NCI-H524 treated with DMSO at 0.1 percent for 48 hours (cell line): ENCODE results near the gene KPNB1.

ENCODE experiments used
- DNase-seq: peaks from one replicate; lab custom pipeline; 2025; lab: John Stamatoyannopoulos, UW

KPNB1 gene

GRCh38 chr17:47711366-47712099 is 61.8 kb downstream of the KPNB1 start:
- DNase-seq: no peak

- DNase-seq: no peak
Measured at GRCh38 chr17:47712330-47713023, 62.8 kb downstream of the KPNB1 start.

DNA sequence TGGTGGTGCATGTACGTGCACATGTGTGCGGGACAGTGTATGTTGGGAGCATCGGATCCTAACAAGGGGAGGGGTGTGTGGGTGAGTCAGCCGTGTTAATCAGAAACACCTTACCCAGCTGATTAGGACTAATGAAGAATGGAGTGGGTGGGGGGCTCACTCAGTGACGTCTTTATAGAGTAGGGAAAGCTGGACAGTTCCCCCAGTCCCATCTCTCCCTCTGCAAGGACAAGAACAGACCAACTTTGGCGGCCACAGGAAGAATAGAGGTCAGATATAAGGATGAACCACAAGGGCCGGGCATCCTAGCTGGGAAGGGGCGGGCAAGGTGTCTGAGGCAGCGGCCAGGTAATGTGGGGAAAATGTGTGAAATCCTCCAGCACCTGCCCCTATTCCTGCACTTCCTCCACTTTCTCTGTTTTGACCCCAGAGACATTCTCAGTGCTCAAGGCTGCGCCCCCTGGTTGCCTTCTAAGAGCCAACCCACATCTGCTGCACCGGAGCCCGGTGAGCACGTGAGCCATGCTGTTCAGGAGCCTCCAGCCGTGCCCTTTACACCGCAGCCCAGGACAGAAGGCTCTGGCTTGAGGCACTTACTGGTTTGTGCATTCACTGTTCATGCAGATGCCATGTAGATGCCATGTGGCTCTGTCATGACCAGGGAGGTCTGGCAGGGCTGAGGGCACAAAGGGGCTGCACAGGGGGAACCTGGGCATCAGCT is 64.4 kb downstream of the KPNB1 start:
- no peak for DNase-seq

- DNase-seq: no peak
Measured at GRCh38 chr17:47714773-47715396, 65.2 kb downstream of the KPNB1 start.

GRCh38 chr17:47715669-47716325 is 66.1 kb downstream of the KPNB1 start:
- no peak for DNase-seq

- no peak for DNase-seq
Measured at GRCh38 chr17:47716375-47716774, 66.7 kb downstream of the KPNB1 start.

- no peak for DNase-seq
Measured at GRCh38 chr17:47717261-47717697, 67.6 kb downstream of the KPNB1 start.

- DNase-seq: peak; percentile 19
Measured at GRCh38 chr17:47717979-47718621, 68.4 kb downstream of the KPNB1 start.

DNA sequence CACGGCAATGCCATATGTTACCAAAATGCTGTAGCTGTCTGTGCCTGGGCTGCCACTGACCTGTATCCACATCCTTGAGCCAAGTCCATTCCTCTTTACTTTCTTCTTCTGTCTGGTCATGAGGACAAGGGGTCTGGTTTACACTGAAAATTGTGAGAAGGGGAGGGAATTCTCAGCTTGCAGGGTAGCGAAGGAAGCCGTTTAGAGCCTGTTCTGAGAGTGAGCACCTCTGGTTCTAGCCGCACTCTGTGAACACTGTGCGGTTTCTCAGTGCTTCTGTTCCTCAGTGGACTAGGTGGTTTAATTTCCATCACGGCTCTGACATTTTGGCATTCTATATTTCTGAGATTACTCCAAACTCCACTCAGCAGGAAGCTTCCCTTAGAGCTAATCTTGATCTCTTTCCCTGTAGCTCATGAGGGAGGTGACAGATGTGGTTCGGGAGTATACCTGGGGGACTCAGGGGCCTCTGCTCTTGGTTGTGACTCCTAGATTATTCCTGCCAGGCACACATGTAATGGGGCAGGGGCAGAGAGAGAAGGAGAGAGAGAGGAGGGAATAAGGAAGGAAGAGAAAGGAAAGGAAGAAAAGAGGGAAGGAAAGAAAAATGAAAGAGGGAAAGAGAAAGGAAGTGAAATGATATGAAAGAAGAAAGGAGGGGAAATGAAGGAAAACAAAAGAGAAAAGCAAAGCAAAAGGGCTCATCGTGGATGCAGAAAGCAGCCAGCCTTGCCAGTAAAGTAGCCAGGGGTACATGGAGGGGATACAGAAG is 69.1 kb downstream of the KPNB1 start:
- peak; percentile 20 for DNase-seq

DNA sequence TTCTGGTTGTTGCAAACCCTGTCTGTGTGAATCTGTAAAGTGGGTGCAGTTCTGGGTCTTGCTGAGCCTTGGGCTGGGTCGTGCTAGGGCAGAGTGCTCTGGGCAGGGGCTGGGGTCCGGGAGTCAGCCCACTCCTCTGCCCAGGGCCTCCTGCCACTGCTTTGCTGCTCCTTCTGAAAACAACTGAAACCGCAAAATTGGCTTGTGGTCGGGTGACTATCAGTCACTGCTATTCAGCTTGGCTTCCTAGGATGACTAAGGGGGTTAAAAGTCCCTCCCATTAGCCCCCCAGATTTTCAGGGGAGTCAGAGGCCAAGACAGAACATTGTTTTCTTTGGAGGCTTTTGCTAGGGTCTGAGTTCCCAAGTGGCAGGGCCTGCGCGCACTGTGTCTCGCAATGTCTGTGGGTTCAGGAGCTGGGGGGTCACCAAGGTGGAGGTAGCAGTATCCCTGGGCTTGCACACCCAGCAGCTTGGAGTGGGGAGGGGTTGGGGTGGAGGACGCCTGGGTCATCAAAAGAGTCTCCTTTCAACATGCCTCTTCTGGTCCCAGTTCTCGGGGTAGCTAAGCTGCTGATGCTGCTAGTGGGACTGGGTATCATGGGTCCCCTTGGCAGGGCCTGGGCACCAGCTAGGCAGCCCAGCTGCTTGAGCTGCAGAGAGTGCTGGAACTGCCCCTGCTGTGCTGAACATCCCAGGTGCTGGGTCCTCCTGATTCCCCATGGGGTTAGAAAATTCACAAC is 69.9 kb downstream of the KPNB1 start:
- no peak for DNase-seq

GRCh38 chr17:47720196-47720595 is 70.5 kb downstream of the KPNB1 start:
- no peak for DNase-seq

DNA sequence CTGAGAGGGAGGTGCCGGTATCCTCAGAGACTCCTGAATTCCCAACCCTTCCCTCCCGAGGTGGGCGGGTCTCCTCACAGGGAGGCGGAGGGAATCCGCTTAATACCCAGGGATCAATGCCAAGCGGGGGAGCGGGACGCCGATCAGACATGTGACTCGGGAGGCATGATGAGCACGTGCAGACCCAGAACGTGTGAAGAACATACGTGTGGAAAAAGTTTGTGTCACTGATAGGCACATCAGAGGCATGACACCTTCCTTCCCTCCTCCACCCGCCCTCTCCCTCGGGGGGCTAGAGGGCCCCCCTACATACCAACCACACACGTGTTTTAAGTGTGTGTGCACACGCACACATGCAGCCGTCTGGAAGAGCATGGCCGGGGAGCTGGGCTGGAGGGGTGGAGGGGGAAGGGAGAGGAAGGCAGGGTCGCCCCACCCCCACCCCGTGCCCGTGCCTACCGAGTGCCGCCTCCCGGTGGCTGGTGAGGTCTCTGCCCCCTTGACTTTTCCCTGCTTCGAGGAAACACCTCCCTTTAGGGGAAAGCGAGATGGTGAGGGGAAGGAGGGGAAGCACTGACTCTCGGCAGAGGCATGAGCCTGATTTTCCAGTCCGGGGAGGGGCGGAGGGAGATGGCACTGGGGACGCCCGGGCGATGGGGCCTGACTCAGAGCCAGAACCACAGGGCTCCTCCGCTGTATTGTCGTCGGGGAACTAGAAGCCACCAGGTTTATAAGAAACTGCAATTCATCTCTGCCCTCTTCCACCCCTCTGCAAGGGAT is 71.2 kb downstream of the KPNB1 start:
- no peak for DNase-seq

DNA sequence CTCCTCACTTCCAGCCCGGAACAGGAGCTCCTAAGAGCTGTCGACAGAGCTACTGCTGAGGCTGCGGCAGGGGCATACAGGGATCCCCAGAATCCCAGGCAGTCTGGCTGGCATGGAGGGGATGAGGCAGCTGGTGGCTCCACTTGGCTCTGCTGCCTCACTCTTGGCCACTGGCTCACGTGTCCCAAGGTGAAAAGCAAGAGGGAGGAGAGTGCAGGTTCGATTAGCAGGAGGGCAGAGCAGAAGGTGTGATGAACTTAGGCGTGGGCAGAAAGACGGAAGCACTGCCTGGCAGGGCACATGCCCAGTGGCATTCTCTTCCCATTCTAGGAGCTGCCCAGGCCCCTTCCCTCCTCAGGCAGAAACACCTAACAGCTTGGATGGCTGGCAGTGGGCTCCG is 72.0 kb downstream of the KPNB1 start:
- DNase-seq: no peak

GRCh38 chr17:47724705-47725104 is 75.0 kb downstream of the KPNB1 start:
- DNase-seq: no peak

GRCh38 chr17:47725446-47726111 is 75.9 kb downstream of the KPNB1 start:
- DNase-seq: no peak

DNA sequence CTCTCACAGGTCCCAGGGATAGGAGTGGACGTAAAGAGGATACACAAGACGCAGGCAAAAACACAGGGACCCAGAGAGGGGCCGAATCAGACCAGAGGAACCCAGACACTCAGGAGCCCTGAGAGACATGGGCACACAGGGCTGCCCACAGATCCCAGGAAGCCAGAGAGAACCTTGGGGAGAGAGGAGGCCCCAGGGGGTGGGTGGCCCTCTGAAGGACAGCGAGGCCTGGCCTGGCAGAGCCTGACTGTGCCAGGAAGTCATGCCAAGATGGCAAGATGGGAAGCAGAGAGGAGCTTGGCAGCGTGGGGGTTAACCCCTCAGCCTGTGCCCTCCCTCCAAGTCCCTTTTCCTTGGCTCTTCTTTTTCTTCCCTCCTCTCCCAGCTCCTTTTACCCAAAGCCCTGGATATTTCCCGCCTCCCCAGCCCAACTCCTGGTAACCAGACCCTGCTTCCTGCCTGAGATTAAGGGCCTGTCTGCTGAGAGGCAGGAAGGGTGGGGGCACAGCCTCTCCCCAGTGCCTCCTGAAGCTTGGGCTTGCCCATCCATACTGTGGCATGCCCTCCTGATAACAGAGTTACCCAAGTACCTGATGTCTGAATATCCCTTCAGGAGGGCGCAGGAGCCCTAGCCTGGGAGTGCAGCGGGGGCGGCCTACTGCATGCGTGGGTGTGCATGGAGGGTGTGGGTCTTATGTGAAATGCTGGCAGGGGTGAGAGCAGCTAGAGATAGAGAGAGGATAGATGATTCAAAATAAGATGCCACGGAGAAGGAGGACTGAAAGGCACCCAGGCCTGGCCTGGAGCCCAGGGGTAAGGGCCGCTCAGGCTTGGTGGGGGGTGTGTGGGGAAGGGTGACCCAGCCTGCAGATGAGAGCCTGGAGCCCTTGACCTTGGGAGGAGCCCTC is 77.3 kb downstream of the KPNB1 start:
- DNase-seq: no peak

DNA sequence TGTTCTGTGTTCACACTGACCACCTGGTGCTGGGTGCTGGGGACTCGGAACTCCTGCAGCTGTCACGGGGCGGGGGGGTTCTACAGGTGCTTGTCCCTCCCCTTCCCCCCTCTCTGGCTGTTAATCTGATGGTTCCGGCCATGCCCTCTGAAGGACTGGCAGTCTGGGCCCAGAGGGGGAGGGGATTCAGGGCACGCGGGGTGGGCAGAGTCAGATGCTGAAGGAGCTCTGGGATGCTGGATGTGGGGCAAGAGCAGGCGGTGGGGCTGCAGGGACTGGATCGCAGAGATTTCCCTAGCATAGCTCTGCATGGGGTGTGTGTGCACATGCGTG is 78.0 kb downstream of the KPNB1 start:
- no peak for DNase-seq
